ENCODE measurements around the gene ARIH1.
A peak's percentile ranks its signal among the peaks of the same experiment; 100 is the strongest.

Gene ARIH1

GRCh38 chr15:72532991-72533601 lies 59.0 kb downstream of the ARIH1 start:
- H4K5ac ChIP-seq (ENCODE audit: low read length): no peak overlapping the region
- no peak overlapping the region for H3K4me2 ChIP-seq (ENCODE audit: low read length)
- no peak overlapping the region for H3K4ac ChIP-seq (ENCODE audit: low read depth, low read length)
- H3K27me3 ChIP-seq (ENCODE audit: insufficient read depth, low read length, poor library complexity): no peaks in the 10 kb centered on the region
- WGBS (ENCODE audit: extremely low coverage, insufficient coverage, low lambda C conversion rate): no CpG with 5 or more reads among the region's 5 CpGs
- no peaks in the 10 kb centered on the region for H3K4me1 ChIP-seq (ENCODE audit: control insufficient read depth, low read depth, low read length)
- H3K79me2 ChIP-seq (ENCODE audit: control insufficient read depth, insufficient read depth, low read length): peaks cover 7% of the 10 kb centered on the region
- no peak overlapping the region for H3K23ac ChIP-seq (ENCODE audit: low read length)
- no peak overlapping the region for H3K9ac ChIP-seq (ENCODE audit: low read length)
- no peaks in the 10 kb centered on the region for H3K36me3 ChIP-seq (ENCODE audit: control insufficient read depth, insufficient read depth, low read length)
- no peak overlapping the region for H3K27ac ChIP-seq (ENCODE audit: low read depth, low read length)
- no peak overlapping the region for H3K18ac ChIP-seq (ENCODE audit: low read length)
- no peak overlapping the region for H2BK15ac ChIP-seq (replicated peaks; ENCODE audit: low read depth)
- DNase-seq: peak; percentile 47
- H3K79me1 ChIP-seq (ENCODE audit: low read length): peaks cover 10% of the 10 kb centered on the region
- no peak overlapping the region for H3K4me3 ChIP-seq (ENCODE audit: low read length)
- H4K8ac ChIP-seq (ENCODE audit: low read depth, low read length): no peak overlapping the region
- H2AK5ac ChIP-seq (ENCODE audit: low read length): no peak overlapping the region
- H2BK5ac ChIP-seq (ENCODE audit: low read length): no peak overlapping the region
- no peak overlapping the region for H3K56ac ChIP-seq (ENCODE audit: low read length)
- no peak overlapping the region for H2BK120ac ChIP-seq (ENCODE audit: low read depth, low read length)

GRCh38 chr15:72534523-72534922 lies 60.4 kb downstream of the ARIH1 start:
- Histone ChIP-seq H3K56ac (ENCODE audit: low read length) (no peak overlapping the region), H3K4me1 (ENCODE audit: control insufficient read depth, low read depth, low read length) (no peaks in the 10 kb centered on the region), H2BK120ac (ENCODE audit: low read depth, low read length) (no peak overlapping the region), H3K27ac (ENCODE audit: low read depth, low read length) (no peak overlapping the region), H2BK15ac (replicated peaks; ENCODE audit: low read depth) (no peak overlapping the region), H3K79me1 (ENCODE audit: low read length) (peaks cover 9% of the 10 kb centered on the region), H3K79me2 (ENCODE audit: control insufficient read depth, insufficient read depth, low read length) (peaks cover 7% of the 10 kb centered on the region), H3K18ac (ENCODE audit: low read length) (no peak overlapping the region), H3K4ac (ENCODE audit: low read depth, low read length) (no peak overlapping the region), H4K8ac (ENCODE audit: low read depth, low read length) (no peak overlapping the region), H2BK5ac (ENCODE audit: low read length) (no peak overlapping the region), H3K4me2 (ENCODE audit: low read length) (no peak overlapping the region), H3K4me3 (ENCODE audit: low read length) (no peak overlapping the region), H3K36me3 (ENCODE audit: control insufficient read depth, insufficient read depth, low read length) (no peaks in the 10 kb centered on the region), H3K9ac (ENCODE audit: low read length) (no peak overlapping the region), H3K23ac (ENCODE audit: low read length) (no peak overlapping the region), H2AK5ac (ENCODE audit: low read length) (no peak overlapping the region), H4K5ac (ENCODE audit: low read length) (no peak overlapping the region), H3K27me3 (ENCODE audit: insufficient read depth, low read length, poor library complexity) (no peaks in the 10 kb centered on the region)
- WGBS (ENCODE audit: extremely low coverage, insufficient coverage, low lambda C conversion rate): no CpG with 5 or more reads among the region's 3 CpGs
- DNase-seq: no peak

GRCh38 chr15:72535911-72536310 lies 61.8 kb downstream of the ARIH1 start:
- Histone ChIP-seq H2AK5ac (ENCODE audit: low read length) (no peak overlapping the region), H2BK15ac (replicated peaks; ENCODE audit: low read depth) (no peak overlapping the region), H4K5ac (ENCODE audit: low read length) (no peak overlapping the region), H3K4me2 (ENCODE audit: low read length) (no peak overlapping the region), H3K56ac (ENCODE audit: low read length) (no peak overlapping the region), H2BK5ac (ENCODE audit: low read length) (no peak overlapping the region), H3K4ac (ENCODE audit: low read depth, low read length) (no peak overlapping the region), H4K8ac (ENCODE audit: low read depth, low read length) (no peak overlapping the region), H3K4me3 (ENCODE audit: low read length) (no peak overlapping the region), H3K36me3 (ENCODE audit: control insufficient read depth, insufficient read depth, low read length) (no peaks in the 10 kb centered on the region), H3K27ac (ENCODE audit: low read depth, low read length) (no peak overlapping the region), H2BK120ac (ENCODE audit: low read depth, low read length) (no peak overlapping the region), H3K27me3 (ENCODE audit: insufficient read depth, low read length, poor library complexity) (no peaks in the 10 kb centered on the region), H3K18ac (ENCODE audit: low read length) (no peak overlapping the region), H3K23ac (ENCODE audit: low read length) (no peak overlapping the region), H3K9ac (ENCODE audit: low read length) (no peak overlapping the region), H3K4me1 (ENCODE audit: control insufficient read depth, low read depth, low read length) (no peaks in the 10 kb centered on the region), H3K79me1 (ENCODE audit: low read length) (peaks cover 9% of the 10 kb centered on the region), H3K79me2 (ENCODE audit: control insufficient read depth, insufficient read depth, low read length) (peaks cover 7% of the 10 kb centered on the region)
- DNase-seq: no peak
- WGBS (ENCODE audit: extremely low coverage, insufficient coverage, low lambda C conversion rate): no CpG with 5 or more reads among the region's 3 CpGs

- H4K8ac ChIP-seq (ENCODE audit: low read depth, low read length): no peak overlapping the region
- no CpG with 5 or more reads among the region's 3 CpGs for WGBS (ENCODE audit: extremely low coverage, insufficient coverage, low lambda C conversion rate)
These were observed 62.4 kb downstream of the ARIH1 start for GRCh38 chr15:72536506-72536905.

GRCh38 chr15:72538931-72539330 lies 64.8 kb downstream of the ARIH1 start:
- Histone ChIP-seq H2BK120ac (ENCODE audit: low read depth, low read length) (no peak overlapping the region), H3K23ac (ENCODE audit: low read length) (no peak overlapping the region), H2AK5ac (ENCODE audit: low read length) (no peak overlapping the region), H3K18ac (ENCODE audit: low read length) (no peak overlapping the region), H3K27me3 (ENCODE audit: insufficient read depth, low read length, poor library complexity) (no peaks in the 10 kb centered on the region), H3K4ac (ENCODE audit: low read depth, low read length) (no peak overlapping the region), H4K5ac (ENCODE audit: low read length) (no peak overlapping the region), H3K56ac (ENCODE audit: low read length) (no peak overlapping the region), H4K8ac (ENCODE audit: low read depth, low read length) (no peak overlapping the region), H2BK5ac (ENCODE audit: low read length) (no peak overlapping the region), H2BK15ac (replicated peaks; ENCODE audit: low read depth) (no peak overlapping the region), H3K4me3 (ENCODE audit: low read length) (no peak overlapping the region), H3K4me2 (ENCODE audit: low read length) (no peak overlapping the region), H3K36me3 (ENCODE audit: control insufficient read depth, insufficient read depth, low read length) (no peaks in the 10 kb centered on the region), H3K27ac (ENCODE audit: low read depth, low read length) (no peak overlapping the region), H3K79me1 (ENCODE audit: low read length) (peaks cover 6% of the 10 kb centered on the region), H3K4me1 (ENCODE audit: control insufficient read depth, low read depth, low read length) (no peaks in the 10 kb centered on the region), H3K79me2 (ENCODE audit: control insufficient read depth, insufficient read depth, low read length) (peaks cover 6% of the 10 kb centered on the region), H3K9ac (ENCODE audit: low read length) (no peak overlapping the region)
- no peak for DNase-seq

More at GRCh38 chr15:72536506-72536905, 62.4 kb downstream of the ARIH1 start:
- Histone ChIP-seq H3K79me2 (ENCODE audit: control insufficient read depth, insufficient read depth, low read length) (peaks cover 7% of the 10 kb centered on the region), H3K4ac (ENCODE audit: low read depth, low read length) (no peak overlapping the region), H3K79me1 (ENCODE audit: low read length) (peaks cover 9% of the 10 kb centered on the region), H3K4me2 (ENCODE audit: low read length) (no peak overlapping the region), H2BK15ac (replicated peaks; ENCODE audit: low read depth) (no peak overlapping the region), H3K56ac (ENCODE audit: low read length) (no peak overlapping the region), H3K23ac (ENCODE audit: low read length) (no peak overlapping the region), H3K18ac (ENCODE audit: low read length) (no peak overlapping the region), H3K27me3 (ENCODE audit: insufficient read depth, low read length, poor library complexity) (no peaks in the 10 kb centered on the region), H2AK5ac (ENCODE audit: low read length) (no peak overlapping the region), H3K36me3 (ENCODE audit: control insufficient read depth, insufficient read depth, low read length) (no peaks in the 10 kb centered on the region), H3K9ac (ENCODE audit: low read length) (no peak overlapping the region), H3K27ac (ENCODE audit: low read depth, low read length) (no peak overlapping the region), H2BK5ac (ENCODE audit: low read length) (no peak overlapping the region), H2BK120ac (ENCODE audit: low read depth, low read length) (no peak overlapping the region), H3K4me3 (ENCODE audit: low read length) (no peak overlapping the region), H4K5ac (ENCODE audit: low read length) (no peak overlapping the region), H3K4me1 (ENCODE audit: control insufficient read depth, low read depth, low read length) (no peaks in the 10 kb centered on the region)
- no peak for DNase-seq

GRCh38 chr15:72540606-72541237 lies 66.6 kb downstream of the ARIH1 start:
- no peak overlapping the region for H2BK5ac ChIP-seq (ENCODE audit: low read length)
- peaks cover 3% of the 10 kb centered on the region for H3K79me1 ChIP-seq (ENCODE audit: low read length)
- H3K79me2 ChIP-seq (ENCODE audit: control insufficient read depth, insufficient read depth, low read length): peaks cover 5% of the 10 kb centered on the region
- H2BK15ac ChIP-seq (replicated peaks; ENCODE audit: low read depth): no peak overlapping the region
- no peaks in the 10 kb centered on the region for H3K36me3 ChIP-seq (ENCODE audit: control insufficient read depth, insufficient read depth, low read length)
- H3K27me3 ChIP-seq (ENCODE audit: insufficient read depth, low read length, poor library complexity): no peaks in the 10 kb centered on the region
- no CpG with 5 or more reads among the region's 11 CpGs for WGBS (ENCODE audit: extremely low coverage, insufficient coverage, low lambda C conversion rate)
- H3K4me2 ChIP-seq (ENCODE audit: low read length): no peak overlapping the region
- H3K4me3 ChIP-seq (ENCODE audit: low read length): no peak overlapping the region
- H3K9ac ChIP-seq (ENCODE audit: low read length): no peak overlapping the region
- no peak overlapping the region for H3K56ac ChIP-seq (ENCODE audit: low read length)
- no peak overlapping the region for H3K4ac ChIP-seq (ENCODE audit: low read depth, low read length)
- DNase-seq: peak; percentile 30
- H3K27ac ChIP-seq (ENCODE audit: low read depth, low read length): no peak overlapping the region
- H2AK5ac ChIP-seq (ENCODE audit: low read length): no peak overlapping the region
- no peak overlapping the region for H4K5ac ChIP-seq (ENCODE audit: low read length)
- H4K8ac ChIP-seq (ENCODE audit: low read depth, low read length): no peak overlapping the region
- no peak overlapping the region for H3K18ac ChIP-seq (ENCODE audit: low read length)
- no peak overlapping the region for H3K23ac ChIP-seq (ENCODE audit: low read length)
- H2BK120ac ChIP-seq (ENCODE audit: low read depth, low read length): no peak overlapping the region
- no peaks in the 10 kb centered on the region for H3K4me1 ChIP-seq (ENCODE audit: control insufficient read depth, low read depth, low read length)
